ENCODE data around the gene RAD52. TPM values are rescaled to one million over a fixed set of nuclear protein-coding genes. Genes with fewer than 3 reads are reported as not detected.
A peak's percentile ranks its signal among the peaks of the same experiment; 100 is the strongest.

The RAD52 gene
- total RNA-seq, 3 donors from 2014 or later (not counting 1 experiment from before 2014, with no cell fraction given) = 9.4 to 15.5 (median 13.7) TPM

- peaks cover 19% of the 10 kb centered on the region for H3K4me1 ChIP-seq (ENCODE audit: control insufficient read depth, insufficient read depth, low read length)
- no peak for TF ChIP-seq CTCF (IDR thresholded peaks at IDR 0.05)
- H3K27ac ChIP-seq (ENCODE audit: low read length) = no peak overlapping the region
- 96% methylated on average over 5 of the region's 7 CpGs for WGBS (ENCODE audit: insufficient coverage)
- H3K36me3 Mint-ChIP-seq = peaks cover 9% of the 10 kb centered on the region
- H3K4me3 Mint-ChIP-seq = no peak overlapping the region
- no peak overlapping the region for H3K27ac Mint-ChIP-seq
- no peaks in the 10 kb centered on the region for H3K27me3 ChIP-seq (ENCODE audit: control insufficient read depth, insufficient read depth, low read length)
- peaks cover 67% of the 10 kb centered on the region for H3K36me3 ChIP-seq (ENCODE audit: control insufficient read depth, insufficient read depth, low read length)
- no peaks in the 10 kb centered on the region for H3K9me3 ChIP-seq (ENCODE audit: control insufficient read depth, insufficient read depth, low read length)
- peaks cover 21 to 31% of the 10 kb centered on the region in 2 donors for H3K4me1 Mint-ChIP-seq
- no peaks in the 10 kb centered on the region for H3K27me3 Mint-ChIP-seq (ENCODE audit: low read depth in 2 of 2)
- H3K4me3 ChIP-seq (ENCODE audit: low read length) = no peak overlapping the region
- intact Hi-C loops (cut with micrococcal nuclease) = no loop called here
- H3K9me3 Mint-ChIP-seq = no peaks in the 10 kb centered on the region
- ATAC-seq (no peak), DNase-seq (no peak)
These were observed 36.8 kb downstream of the RAD52 start for GRCh38 chr12:912466-913235.

- no peak overlapping the region for H3K27ac ChIP-seq (ENCODE audit: low read length)
- H3K9me3 ChIP-seq (ENCODE audit: control insufficient read depth, insufficient read depth, low read length) = no peaks in the 10 kb centered on the region
- no peak for ATAC-seq
- no peak for DNase-seq
- H3K27ac Mint-ChIP-seq = peak overlapping the region in 1 of 2 donors; percentile 10
- intact Hi-C loops (cut with micrococcal nuclease) = no loop called here
- no peaks in the 10 kb centered on the region for H3K9me3 Mint-ChIP-seq
- no peaks in the 10 kb centered on the region for H3K27me3 ChIP-seq (ENCODE audit: control insufficient read depth, insufficient read depth, low read length)
- peaks cover 16 to 25% of the 10 kb centered on the region in 2 donors for H3K4me1 Mint-ChIP-seq
- WGBS (ENCODE audit: insufficient coverage) = 79% methylated on average over 10 of the region's 10 CpGs
- TF ChIP-seq CTCF (IDR thresholded peaks at IDR 0.05) = no peak
- no peaks in the 10 kb centered on the region for H3K27me3 Mint-ChIP-seq (ENCODE audit: low read depth in 2 of 2)
- H3K4me3 Mint-ChIP-seq = no peak overlapping the region
- H3K36me3 Mint-ChIP-seq = peaks cover 10% of the 10 kb centered on the region
- H3K4me1 ChIP-seq (ENCODE audit: control insufficient read depth, insufficient read depth, low read length) = peaks cover 19% of the 10 kb centered on the region
- H3K36me3 ChIP-seq (ENCODE audit: control insufficient read depth, insufficient read depth, low read length) = peaks cover 61% of the 10 kb centered on the region
- no peak overlapping the region for H3K4me3 ChIP-seq (ENCODE audit: low read length)
These were observed 38.2 kb downstream of the RAD52 start for GRCh38 chr12:911191-911826.

GRCh38 chr12:910416-910815, 39.1 kb downstream of the RAD52 start:
- DNase-seq = no peak

More at GRCh38 chr12:910416-910815, 39.1 kb downstream of the RAD52 start:
- Mint-ChIP-seq H3K4me1 (peaks cover 20 to 27% of the 10 kb centered on the region in 2 donors), H3K27ac (peak overlapping the region; percentile 5 to 10), H3K4me3 (no peak overlapping the region), H3K36me3 (peaks cover 10% of the 10 kb centered on the region), H3K27me3 (ENCODE audit: low read depth in 2 of 2) (no peaks in the 10 kb centered on the region), H3K9me3 (no peaks in the 10 kb centered on the region)
- ATAC-seq = no peak
- Histone ChIP-seq H3K4me3 (ENCODE audit: low read length) (no peak overlapping the region), H3K9me3 (ENCODE audit: control insufficient read depth, insufficient read depth, low read length) (no peaks in the 10 kb centered on the region), H3K4me1 (ENCODE audit: control insufficient read depth, insufficient read depth, low read length) (peaks cover 20% of the 10 kb centered on the region), H3K36me3 (ENCODE audit: control insufficient read depth, insufficient read depth, low read length) (peaks cover 62% of the 10 kb centered on the region), H3K27ac (ENCODE audit: low read length) (no peak overlapping the region), H3K27me3 (ENCODE audit: control insufficient read depth, insufficient read depth, low read length) (no peaks in the 10 kb centered on the region)
- no peak for TF ChIP-seq CTCF (IDR thresholded peaks at IDR 0.05)
- WGBS (ENCODE audit: insufficient coverage) = 81% methylated on average over 3 of the region's 4 CpGs
- intact Hi-C loops (cut with micrococcal nuclease) = no loop called here
